GM21381 (cell line): Measurements from ENCODE around the gene RSBN1L.
A peak's percentile ranks its signal among the peaks of the same experiment; 100 is the strongest.
"Not testable (repeated sequence)": the region's sequence is repeated elsewhere in the genome, so short reads cannot be mapped to it uniquely, and the experiment has no call there.

ENCODE experiments used
- ATAC-seq: cut with Tn5 transposase; IDR thresholded peaks from one replicate; pipeline ENCODE4 v1.9.1; 2021; ENCODE audit warnings: mild to moderate bottlenecking, moderate library complexity; ENCODE audit not compliant: unreplicated experiment

The RSBN1L gene

GRCh38 chr7:77765481-77765880 lies 69.2 kb downstream of the RSBN1L start:
- ATAC-seq, result no peak

GRCh38 chr7:77765906-77766800 lies 69.9 kb downstream of the RSBN1L start:
- no peak for ATAC-seq

GRCh38 chr7:77766801-77767605 lies 70.7 kb downstream of the RSBN1L start:
- no peak for ATAC-seq

GRCh38 chr7:77770316-77770715 lies 74.1 kb downstream of the RSBN1L start:
- no peak for ATAC-seq

- no peak for ATAC-seq
These were observed 75.6 kb downstream of the RSBN1L start for GRCh38 chr7:77771901-77772300.

- ATAC-seq, result no peak
These were observed 82.3 kb downstream of the RSBN1L start for GRCh38 chr7:77778535-77778934.

- ATAC-seq, result no peak
These were observed 86.1 kb downstream of the RSBN1L start for GRCh38 chr7:77782383-77782782.

GRCh38 chr7:77783111-77783510 lies 86.9 kb downstream of the RSBN1L start:
- ATAC-seq, result no peak

- no peak for ATAC-seq
These were observed 87.3 kb downstream of the RSBN1L start for GRCh38 chr7:77783545-77783944.

GRCh38 chr7:77784426-77784825 lies 88.2 kb downstream of the RSBN1L start:
- ATAC-seq, result not testable (repeated sequence)

GRCh38 chr7:77786018-77786417 lies 89.8 kb downstream of the RSBN1L start:
- ATAC-seq, result no peak

GRCh38 chr7:77786741-77787140 lies 90.5 kb downstream of the RSBN1L start:
- no peak for ATAC-seq

GRCh38 chr7:77788327-77788902 lies 92.2 kb downstream of the RSBN1L start:
- no peak for ATAC-seq

GRCh38 chr7:77791336-77791735 lies 95.1 kb downstream of the RSBN1L start:
- ATAC-seq, result no peak

GRCh38 chr7:77791956-77792355 lies 95.7 kb downstream of the RSBN1L start:
- ATAC-seq, result no peak

GRCh38 chr7:77794000-77794399 lies 97.7 kb downstream of the RSBN1L start:
- ATAC-seq, result no peak

- no peak for ATAC-seq
These were observed 99.8 kb downstream of the RSBN1L start for GRCh38 chr7:77796109-77796508.

GRCh38 chr7:77796960-77797359 lies 100.7 kb downstream of the RSBN1L start:
- no peak for ATAC-seq

GRCh38 chr7:77797734-77798393 lies 101.6 kb downstream of the RSBN1L start:
- peak; percentile 27 for ATAC-seq

GRCh38 chr7:77798394-77799077 lies 102.3 kb downstream of the RSBN1L start, which contains the start of the genes PHTF2 and TMEM60:
TSS of gene PHTF2 (plus strand) at chr7:77798773.
TSS of gene TMEM60 (minus strand) at chr7:77798434. CDS start at chr7:77794373, 4,061 bp downstream.
- peak; percentile 87 for ATAC-seq
